GM10266 (cell line): ENCODE measurements around the gene GNG12.

Source experiments
- DNase-seq: peaks from one replicate; pipeline ENCODE4 v3.0.0; 2012; ENCODE audit errors: extremely low spot score
- TF ChIP-seq, protein P1 (sequence below): IDR thresholded peaks from 2 replicates; pipeline ENCODE4 v1.5.1; 2012; ENCODE audit warnings: mild to moderate bottlenecking, low read depth; ENCODE audit not compliant: control insufficient read depth, insufficient read depth; ENCODE audit errors: missing control alignments

GNG12 gene

DNA sequence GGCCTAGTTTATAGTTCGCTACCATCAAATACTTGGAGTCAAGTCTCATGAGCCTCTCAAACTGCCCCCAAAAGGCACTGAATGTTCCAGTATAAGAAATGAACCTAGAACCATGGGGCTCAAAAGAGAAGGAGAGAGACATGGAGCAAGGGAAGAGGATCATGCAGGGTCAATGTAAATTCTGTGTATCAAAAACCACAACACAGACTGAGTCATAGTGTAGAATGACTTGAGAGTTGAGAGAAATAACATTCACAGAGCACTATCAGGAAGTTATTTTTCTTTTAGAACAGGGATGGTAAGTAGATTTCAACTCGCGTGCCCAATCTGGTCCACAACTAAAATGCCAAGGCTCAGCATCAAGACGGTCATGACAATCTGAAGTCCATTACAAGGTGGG lies 59.8 kb downstream of the GNG12 start:
- TF ChIP-seq, protein P1, sequence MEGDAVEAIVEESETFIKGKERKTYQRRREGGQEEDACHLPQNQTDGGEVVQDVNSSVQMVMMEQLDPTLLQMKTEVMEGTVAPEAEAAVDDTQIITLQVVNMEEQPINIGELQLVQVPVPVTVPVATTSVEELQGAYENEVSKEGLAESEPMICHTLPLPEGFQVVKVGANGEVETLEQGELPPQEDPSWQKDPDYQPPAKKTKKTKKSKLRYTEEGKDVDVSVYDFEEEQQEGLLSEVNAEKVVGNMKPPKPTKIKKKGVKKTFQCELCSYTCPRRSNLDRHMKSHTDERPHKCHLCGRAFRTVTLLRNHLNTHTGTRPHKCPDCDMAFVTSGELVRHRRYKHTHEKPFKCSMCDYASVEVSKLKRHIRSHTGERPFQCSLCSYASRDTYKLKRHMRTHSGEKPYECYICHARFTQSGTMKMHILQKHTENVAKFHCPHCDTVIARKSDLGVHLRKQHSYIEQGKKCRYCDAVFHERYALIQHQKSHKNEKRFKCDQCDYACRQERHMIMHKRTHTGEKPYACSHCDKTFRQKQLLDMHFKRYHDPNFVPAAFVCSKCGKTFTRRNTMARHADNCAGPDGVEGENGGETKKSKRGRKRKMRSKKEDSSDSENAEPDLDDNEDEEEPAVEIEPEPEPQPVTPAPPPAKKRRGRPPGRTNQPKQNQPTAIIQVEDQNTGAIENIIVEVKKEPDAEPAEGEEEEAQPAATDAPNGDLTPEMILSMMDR = no peak
- DNase-seq = no peak

DNA sequence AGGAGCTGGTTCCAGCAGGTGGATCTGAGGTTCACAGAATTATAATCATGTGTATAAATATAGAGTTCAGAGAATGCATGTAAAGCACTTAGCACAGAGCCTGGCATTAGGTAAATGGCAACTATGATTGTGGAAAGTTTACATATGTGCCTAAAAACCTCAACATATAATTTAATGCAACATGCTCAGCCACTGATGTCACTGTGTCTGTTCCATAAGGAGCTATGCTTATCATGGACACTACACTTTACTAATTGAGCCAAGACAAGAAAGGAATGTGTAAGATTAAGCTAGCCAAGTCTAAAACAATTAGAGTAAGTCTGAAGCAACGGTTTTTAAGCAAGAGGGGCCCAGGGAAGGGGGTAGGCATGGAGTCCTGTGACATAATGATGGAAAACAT lies 61.5 kb downstream of the GNG12 start:
- TF ChIP-seq, protein P1 = no peak
- DNase-seq = no peak

DNA sequence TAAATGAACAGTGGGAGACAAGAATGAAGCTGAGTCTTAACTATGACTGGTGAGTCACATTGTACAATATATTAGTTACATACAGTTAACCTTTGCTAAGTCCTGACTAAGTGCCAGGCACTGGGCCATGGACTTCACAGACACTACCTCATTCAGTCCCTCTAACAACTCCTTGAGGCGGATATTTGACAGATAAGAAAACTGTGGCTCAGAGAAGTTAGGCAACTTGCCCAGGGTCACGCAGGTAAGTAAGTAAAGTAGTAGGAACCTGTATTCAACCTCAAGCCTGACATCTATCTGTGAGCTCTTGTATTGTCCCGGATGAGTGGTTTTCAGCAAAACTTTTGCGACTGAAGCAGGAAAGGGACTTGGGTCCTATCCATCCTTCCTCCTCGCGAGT lies 62.1 kb downstream of the GNG12 start:
- no peak for DNase-seq
- TF ChIP-seq, protein P1 = no peak

DNA sequence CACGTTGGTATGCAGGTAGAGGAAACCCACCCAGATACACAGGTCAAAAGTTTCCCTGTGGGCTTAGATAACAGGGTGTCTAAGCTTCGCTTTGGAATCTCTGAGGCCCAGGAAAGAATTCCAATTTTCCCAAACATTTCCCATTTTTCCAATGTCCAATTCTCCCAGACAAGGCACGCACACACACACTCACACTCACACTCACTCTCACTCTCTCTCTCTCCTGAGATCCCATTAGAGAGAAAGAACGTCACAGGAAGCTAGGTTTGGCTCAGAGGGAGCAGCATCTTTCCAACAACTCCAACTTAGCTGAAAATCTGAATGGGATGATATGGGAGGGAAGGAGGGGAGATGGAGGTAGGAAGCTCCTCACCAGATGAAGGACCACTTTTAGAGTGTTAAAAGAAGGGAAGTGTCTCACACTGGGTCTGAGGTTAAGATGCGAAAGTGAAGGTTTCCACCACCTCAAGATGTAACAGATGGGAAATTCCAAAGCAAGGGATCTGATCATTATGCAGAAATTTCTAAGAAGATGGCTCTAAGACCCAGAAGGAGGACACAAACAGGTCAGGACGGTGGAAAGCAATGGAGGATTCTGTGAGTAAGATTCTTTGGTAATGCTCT lies 63.5 kb downstream of the GNG12 start:
- TF ChIP-seq, protein P1 = no peak
- DNase-seq = no peak

DNA sequence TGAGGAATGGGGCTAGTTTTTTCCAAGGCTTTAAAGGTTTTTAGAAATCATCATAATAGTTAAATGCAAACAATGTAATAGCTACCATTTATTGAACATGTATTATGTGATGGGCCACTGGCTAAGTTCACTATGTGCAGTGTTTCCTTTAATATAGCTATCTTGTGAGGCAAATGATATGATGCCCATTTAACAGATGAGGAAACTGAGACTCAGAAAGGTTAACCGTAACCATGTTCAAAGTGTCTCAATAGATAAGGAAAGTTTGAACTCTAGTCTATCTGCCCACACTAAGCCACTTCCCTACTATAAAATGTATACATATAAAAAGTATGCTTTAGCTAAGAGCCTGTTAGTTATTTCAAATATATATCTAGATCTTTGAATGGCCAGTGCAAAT lies 64.8 kb downstream of the GNG12 start:
- TF ChIP-seq, protein P1 = no peak

DNA sequence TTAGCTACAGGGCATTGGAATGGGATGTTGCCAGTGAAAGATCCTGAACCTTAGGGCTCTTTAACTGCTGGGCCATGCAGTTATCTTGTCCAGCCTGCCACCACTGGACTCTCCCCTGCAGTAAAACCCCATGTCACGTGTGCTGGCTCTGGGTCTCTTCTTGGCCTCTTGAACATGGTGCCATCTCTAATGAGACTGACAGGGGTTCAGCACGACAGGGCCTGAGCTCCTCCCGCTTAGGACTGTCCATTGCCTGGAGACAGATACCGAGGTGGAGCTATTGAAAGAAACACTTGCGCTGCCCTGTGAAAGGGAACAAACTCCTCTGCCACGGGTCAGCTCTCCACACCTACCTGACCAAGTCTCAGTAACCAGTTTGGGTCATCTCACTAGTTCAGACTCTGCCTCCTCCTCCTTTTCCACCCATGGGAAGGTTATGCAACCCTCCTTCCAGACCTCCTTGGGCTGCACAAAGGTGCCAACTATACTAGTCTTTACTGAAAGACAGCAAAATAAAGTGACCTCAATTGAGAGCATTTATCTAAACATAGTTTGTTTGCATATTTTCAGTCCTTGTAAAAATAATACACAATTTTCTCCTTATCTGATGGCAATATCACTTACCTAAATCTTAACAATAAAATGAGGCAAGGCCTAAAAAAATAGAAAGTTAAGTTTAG lies 66.0 kb downstream of the GNG12 start:
- TF ChIP-seq, protein P1 = no peak
- DNase-seq = no peak

More for the DNA sequence above, 64.8 kb downstream of the GNG12 start:
- DNase-seq = no peak

DNA sequence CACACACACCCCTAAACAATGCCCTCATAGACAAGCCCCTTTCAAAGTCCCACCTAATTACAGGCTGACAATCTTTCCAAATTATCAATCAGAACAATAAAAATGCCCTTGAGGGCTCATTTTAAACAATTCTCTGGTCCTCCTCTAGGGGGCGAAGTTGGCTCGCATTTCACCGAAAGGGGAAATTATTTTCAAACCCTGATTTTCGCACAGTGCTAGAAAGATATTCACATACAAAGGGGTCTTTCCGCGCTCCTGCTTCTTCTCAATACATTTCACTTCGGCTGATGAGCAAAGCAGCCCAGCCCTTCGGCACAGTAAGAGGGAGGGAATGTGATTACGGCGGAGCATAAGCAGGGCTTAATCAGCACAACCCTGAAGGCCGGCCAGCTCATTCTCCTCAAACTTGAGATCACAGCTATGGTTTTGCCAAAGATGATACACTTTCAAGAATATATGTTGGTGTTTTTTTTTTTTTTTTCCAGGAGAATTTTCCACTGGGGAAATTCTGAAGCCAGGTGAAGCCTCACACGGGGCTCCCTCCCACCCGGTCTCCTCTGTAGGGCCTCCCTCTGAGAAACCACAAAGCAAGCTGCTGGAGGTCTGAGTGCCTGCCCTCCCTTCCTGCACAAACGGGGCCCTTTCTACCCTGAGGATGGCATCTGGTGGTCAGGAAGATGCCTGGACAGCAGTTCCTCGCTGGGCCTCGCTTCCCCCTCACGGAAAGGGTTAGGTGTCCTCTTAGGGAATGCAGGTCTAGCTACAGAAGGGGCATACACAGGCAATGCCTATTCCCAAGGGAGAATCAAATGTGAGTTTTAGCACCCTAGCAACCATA lies 66.9 kb downstream of the GNG12 start:
- TF ChIP-seq, protein P1 = peak; percentile 77
- DNase-seq = peak; percentile 18
